CD14-positive monocyte (primary cell): Measurements from ENCODE around the gene PATL2. TPM values are rescaled to one million over a fixed set of nuclear protein-coding genes. Genes with fewer than 3 reads are reported as not detected.
"Not testable (repeated sequence)": the region's sequence is repeated elsewhere in the genome, so short reads cannot be mapped to it uniquely, and the experiment has no call there.

ENCODE experiments used
- DNase-seq, 3 donors: peaks; one replicate each; pipeline ENCODE4 v3.0.0-alpha.2; 2011 to 2022
- H2AFZ ChIP-seq: 2 replicates; pipeline ENCODE4 v1.6.0; 2012; ENCODE audit warnings: mild to moderate bottlenecking, low read depth, low read length, inconsistent platforms; ENCODE audit not compliant: insufficient read depth, poor library complexity, severe bottlenecking
- H3K27ac ChIP-seq, 2 donors: 1 replicate in 1 of 2; 2 replicates in 1 of 2; pipeline ENCODE4 v1.5.1; 2012 to 2013; ENCODE audit warnings: low read length in 2 of 2, control low read depth in 1 of 2, inconsistent platforms in 1 of 2, low read depth in 1 of 2, mild to moderate bottlenecking in 1 of 2
- H3K27me3 ChIP-seq, 2 donors: one replicate each; pipeline versions ENCODE4 v1.6.0 to v1.6.1; 2011 to 2013; ENCODE audit warnings: low read length in 2 of 2; ENCODE audit not compliant: control insufficient read depth in 2 of 2, insufficient read depth in 2 of 2
- H3K36me3 ChIP-seq, 2 donors: replicated peaks in 1 of 2; 1 replicate in 1 of 2; 2 replicates in 1 of 2; pipeline versions ENCODE4 v1.5.1 to v1.6.1; 2012 to 2013; ENCODE audit warnings: low read length in 2 of 2, control low read depth in 1 of 2, inconsistent platforms in 1 of 2, mild to moderate bottlenecking in 1 of 2; ENCODE audit not compliant: insufficient read depth in 2 of 2, control insufficient read depth in 1 of 2
- H3K4me1 ChIP-seq, 2 donors: 1 replicate in 1 of 2; 2 replicates in 1 of 2; pipeline versions ENCODE4 v1.5.1 to v1.6.1; 2012 to 2013; ENCODE audit warnings: low read length in 2 of 2, control low read depth in 1 of 2, inconsistent platforms in 1 of 2, mild to moderate bottlenecking in 1 of 2, moderate library complexity in 1 of 2; ENCODE audit not compliant: insufficient read depth in 2 of 2, control insufficient read depth in 1 of 2
- H3K4me2 ChIP-seq: replicated peaks from 2 replicates; pipeline ENCODE3; 2012; ENCODE audit warnings: low read length, moderate library complexity, mild to moderate bottlenecking; ENCODE audit not compliant: poor library complexity, severe bottlenecking; ENCODE audit errors: extremely low read depth
- H3K4me3 ChIP-seq, 3 experiments: fragments of 200-600 bp in 1 of 3; sonication (generic) in 1 of 3; replicated peaks in 1 of 3; 1 replicate in 2 of 3; 2 replicates in 1 of 3; pipeline ENCODE4 v1.5.1; 2011 to 2013; ENCODE audit warnings: low read length in 3 of 3, mild to moderate bottlenecking in 3 of 3, control low read depth in 2 of 3, low read depth in 2 of 3, inconsistent platforms in 1 of 3, moderate library complexity in 1 of 3
- H3K79me2 ChIP-seq: 2 replicates; pipeline ENCODE4 v1.6.0; 2012; ENCODE audit warnings: mild to moderate bottlenecking, control low read depth, inconsistent platforms, low read length, moderate library complexity; ENCODE audit not compliant: insufficient read depth
- H3K9ac ChIP-seq: 2 replicates; pipeline ENCODE4 v1.6.0; 2017; ENCODE audit warnings: low read length, mild to moderate bottlenecking; ENCODE audit not compliant: insufficient read depth, poor library complexity, severe bottlenecking
- H3K9me3 ChIP-seq, 2 donors: replicated peaks in 1 of 2; 1 replicate in 1 of 2; 2 replicates in 1 of 2; pipeline versions ENCODE4 v1.5.1 to v1.6.1; 2012 to 2013; ENCODE audit warnings: low read length in 2 of 2, control low read depth in 1 of 2; ENCODE audit not compliant: control insufficient read depth in 1 of 2, insufficient read depth in 1 of 2
- H4K20me1 ChIP-seq: 2 replicates; pipeline ENCODE4 v1.6.0; 2012; ENCODE audit warnings: mild to moderate bottlenecking, low read length, control low read depth, moderate library complexity; ENCODE audit not compliant: insufficient read depth
- H3K27ac Mint-ChIP-seq, 7 donors: one replicate each; pipeline ENCODE4 v1.8.0; 2020; ENCODE audit warnings: mild to moderate bottlenecking in 7 of 7, mixed read lengths in 7 of 7, moderate library complexity in 6 of 7, inconsistent platforms in 2 of 7
- H3K27me3 Mint-ChIP-seq, 3 donors: one replicate each; pipeline ENCODE4 v1.8.0; 2021 to 2022; ENCODE audit warnings: low read depth in 3 of 3, mild to moderate bottlenecking in 3 of 3, mixed read lengths in 3 of 3, moderate library complexity in 3 of 3, inconsistent platforms in 1 of 3
- H3K36me3 Mint-ChIP-seq, 2 donors: one replicate each; pipeline ENCODE4 v1.8.0; 2020; ENCODE audit warnings: mixed read lengths in 2 of 2, inconsistent platforms in 1 of 2, mild to moderate bottlenecking in 1 of 2
- H3K4me1 Mint-ChIP-seq: one replicate; pipeline ENCODE4 v1.8.0; 2020; ENCODE audit warnings: mild to moderate bottlenecking, mixed read lengths
- H3K4me3 Mint-ChIP-seq, 2 donors: one replicate each; pipeline ENCODE4 v1.8.0; 2020; ENCODE audit warnings: mild to moderate bottlenecking in 2 of 2, mixed read lengths in 2 of 2, moderate library complexity in 1 of 2
- H3K9me3 Mint-ChIP-seq, 7 donors: one replicate each; pipeline ENCODE4 v1.8.0; 2020 to 2022; ENCODE audit warnings: mixed read lengths in 7 of 7, mild to moderate bottlenecking in 6 of 7, moderate library complexity in 6 of 7, inconsistent platforms in 2 of 7
- CTCF ChIP-seq: fragments of 200-600 bp; IDR thresholded peaks from one replicate; pipeline ENCODE4 v1.8.0; 2022; ENCODE audit warnings: antibody characterized with exemption, mild to moderate bottlenecking
- WGBS: methylation state at CpG from one replicate; pipeline ENCODE4 v1.1.5; 2013; ENCODE audit warnings: missing lambda C conversion rate; ENCODE audit not compliant: insufficient coverage; 5-methylcytosine and 5-hydroxymethylcytosine counted together
- intact Hi-C, 2 donors: fragments of 100-400 bp; cut with micrococcal nuclease; formaldehyde crosslinking; loops; one replicate each; pipeline versions ENCODE4 v1.15.0 to v1.15.1; 2023
- polyA plus RNA-seq, 3 donors: library from polyadenylated mRNA; depleted of rRNA in 1 of 3; unstranded in 2 of 3; stranded (reverse) in 1 of 3; fragments of 300-500 nt in 2 of 3; fragments of >200 nt in 1 of 3; fragmentation: Illumina TruSeq in 2 of 3; gene quantifications; 1 replicate in 2 of 3; 2 replicates in 1 of 3; pipeline ENCODE4 v1.2.3, GENCODE V29; 2012 to 2021

PATL2 gene
- polyA plus RNA-seq, 3 donors = 1.8 to 14.4 (median 1.9) TPM

- WGBS = 86% methylated on average over 1 of the region's 1 CpG
- H3K9ac ChIP-seq = no peak overlapping the region
- no peak overlapping the region for H3K4me2 ChIP-seq
- Mint-ChIP-seq H3K27me3 (peaks cover 0 to 5% (median 2%) of the 10 kb centered on the region in 3 donors), H3K9me3 (peaks cover 3 to 11% (median 4%) of the 10 kb centered on the region in 7 donors), H3K4me1 (peaks cover 6% of the 10 kb centered on the region), H3K36me3 (no peaks in the 10 kb centered on the region), H3K4me3 (no peak overlapping the region), H3K27ac (no peak overlapping the region)
- intact Hi-C loops = no loop called here
- no peaks in the 10 kb centered on the region for H4K20me1 ChIP-seq
- DNase-seq = no peak
- no peak overlapping the region for H3K27ac ChIP-seq
- no peak overlapping the region for H2AFZ ChIP-seq
- no peaks in the 10 kb centered on the region for H3K36me3 ChIP-seq
- peaks cover 4 to 6% of the 10 kb centered on the region in 2 donors for H3K4me1 ChIP-seq
- no peaks in the 10 kb centered on the region for H3K9me3 ChIP-seq
- no peaks in the 10 kb centered on the region for H3K79me2 ChIP-seq
- TF ChIP-seq CTCF = no peak
- H3K27me3 ChIP-seq = no peaks in the 10 kb centered on the region
- H3K4me3 ChIP-seq = no peak overlapping the region
Observed at GRCh38 chr15:44692659-44693058, 18.5 kb downstream of the PATL2 start.

- DNase-seq, H3K4me3 Mint-ChIP-seq: not testable (repeated sequence)
Observed at GRCh38 chr15:44690245-44690644, 20.9 kb downstream of the PATL2 start.

GRCh38 chr15:44689318-44689717 lies 21.8 kb downstream of the PATL2 start:
- no CpG with 5 or more reads among the region's 2 CpGs for WGBS
- H3K4me1 ChIP-seq, H3K36me3 Mint-ChIP-seq, H3K4me3 Mint-ChIP-seq, intact Hi-C loops, H3K9me3 ChIP-seq, H3K27me3 Mint-ChIP-seq, H2AFZ ChIP-seq, H3K9ac ChIP-seq, H3K4me1 Mint-ChIP-seq, H3K36me3 ChIP-seq, H3K27me3 ChIP-seq, H3K27ac Mint-ChIP-seq, H3K9me3 Mint-ChIP-seq, H4K20me1 ChIP-seq, H3K4me3 ChIP-seq, H3K27ac ChIP-seq, H3K4me2 ChIP-seq, H3K79me2 ChIP-seq, DNase-seq: not testable (repeated sequence)

More at GRCh38 chr15:44690245-44690644, 20.9 kb downstream of the PATL2 start:
- H4K20me1 ChIP-seq, H2AFZ ChIP-seq, H3K4me3 ChIP-seq, H3K79me2 ChIP-seq, H3K27me3 ChIP-seq, H3K4me2 ChIP-seq, H3K27ac ChIP-seq, H3K9me3 ChIP-seq, H3K36me3 ChIP-seq, H3K4me1 ChIP-seq, H3K9ac ChIP-seq, intact Hi-C loops, H3K9me3 Mint-ChIP-seq, H3K36me3 Mint-ChIP-seq, H3K4me1 Mint-ChIP-seq, H3K27me3 Mint-ChIP-seq, H3K27ac Mint-ChIP-seq: not testable (repeated sequence)
- no CpG with 5 or more reads among the region's 1 CpG for WGBS

- Histone ChIP-seq H3K9ac (peak overlapping the region; percentile 17), H2AFZ (peak overlapping the region; percentile 63), H3K27ac (peak overlapping the region; percentile 42 to 70), H3K4me2 (peak overlapping the region; percentile 34), H3K4me1 (peaks cover 22 to 23% of the 10 kb centered on the region in 2 donors), H3K4me3 (peak overlapping the region in 1 of 3 experiments; percentile 47)
- H3K36me3 ChIP-seq, H3K27me3 Mint-ChIP-seq, H3K9me3 ChIP-seq, H3K27me3 ChIP-seq, H4K20me1 ChIP-seq, H3K36me3 Mint-ChIP-seq, H3K79me2 ChIP-seq, intact Hi-C loops, H3K9me3 Mint-ChIP-seq: not testable (repeated sequence)
- H3K4me3 Mint-ChIP-seq = peak overlapping the region; percentile 58 to 75
- H3K27ac Mint-ChIP-seq = peak overlapping the region; percentile 61 to 90 (median 73)
- H3K4me1 Mint-ChIP-seq = peaks cover 31% of the 10 kb centered on the region
- WGBS = 37% methylated on average over 5 of the region's 8 CpGs
- DNase-seq = peak in 2 of 3 donors; percentile 19 to 21
Observed at GRCh38 chr15:44682809-44683682, 28.1 kb downstream of the PATL2 start.
